ENCODE results near the gene CACNA1F. TPM values are rescaled to one million over a fixed set of nuclear protein-coding genes. Genes with fewer than 3 reads are reported as not detected.

CACNA1F gene
- total and polyA plus RNA-seq, 9 of the 15 experiments (the other 6 are each of a cell fraction or from before 2014, with no cell fraction given) = under 0.01 to 0.41 (median 0.03) TPM; not detected in 3

DNA sequence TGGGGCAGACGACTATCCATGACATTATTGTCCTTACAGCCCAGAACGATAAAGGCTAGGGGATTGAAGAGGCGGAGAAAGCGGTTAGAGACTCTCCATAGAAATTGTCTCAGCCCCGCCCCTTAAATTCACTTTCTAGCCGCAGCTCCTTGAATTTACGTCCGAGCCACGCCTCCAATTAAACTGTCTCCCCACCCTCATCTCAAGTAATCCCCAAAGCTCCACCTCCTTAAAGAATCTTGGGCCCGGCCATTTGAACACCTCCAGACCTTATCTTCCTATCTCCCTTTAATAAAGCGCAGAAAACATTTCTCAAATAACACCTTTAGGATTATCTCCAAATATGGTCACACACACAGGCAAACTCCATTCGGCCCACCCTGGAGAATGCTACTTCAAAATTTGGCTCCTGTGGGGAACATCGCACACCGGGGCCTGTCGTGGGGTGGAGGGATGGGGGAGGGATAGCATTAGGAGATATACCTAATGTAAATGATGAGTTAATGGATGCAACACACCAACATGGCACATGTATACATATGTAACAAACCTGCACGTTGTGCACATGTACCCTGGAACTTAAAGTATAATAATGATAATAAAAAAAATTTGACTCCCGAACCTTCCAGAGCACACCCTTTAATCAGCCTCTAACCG lies 77.8 kb downstream of the CACNA1F start (continued):
- TF ChIP-seq, protein P1, sequence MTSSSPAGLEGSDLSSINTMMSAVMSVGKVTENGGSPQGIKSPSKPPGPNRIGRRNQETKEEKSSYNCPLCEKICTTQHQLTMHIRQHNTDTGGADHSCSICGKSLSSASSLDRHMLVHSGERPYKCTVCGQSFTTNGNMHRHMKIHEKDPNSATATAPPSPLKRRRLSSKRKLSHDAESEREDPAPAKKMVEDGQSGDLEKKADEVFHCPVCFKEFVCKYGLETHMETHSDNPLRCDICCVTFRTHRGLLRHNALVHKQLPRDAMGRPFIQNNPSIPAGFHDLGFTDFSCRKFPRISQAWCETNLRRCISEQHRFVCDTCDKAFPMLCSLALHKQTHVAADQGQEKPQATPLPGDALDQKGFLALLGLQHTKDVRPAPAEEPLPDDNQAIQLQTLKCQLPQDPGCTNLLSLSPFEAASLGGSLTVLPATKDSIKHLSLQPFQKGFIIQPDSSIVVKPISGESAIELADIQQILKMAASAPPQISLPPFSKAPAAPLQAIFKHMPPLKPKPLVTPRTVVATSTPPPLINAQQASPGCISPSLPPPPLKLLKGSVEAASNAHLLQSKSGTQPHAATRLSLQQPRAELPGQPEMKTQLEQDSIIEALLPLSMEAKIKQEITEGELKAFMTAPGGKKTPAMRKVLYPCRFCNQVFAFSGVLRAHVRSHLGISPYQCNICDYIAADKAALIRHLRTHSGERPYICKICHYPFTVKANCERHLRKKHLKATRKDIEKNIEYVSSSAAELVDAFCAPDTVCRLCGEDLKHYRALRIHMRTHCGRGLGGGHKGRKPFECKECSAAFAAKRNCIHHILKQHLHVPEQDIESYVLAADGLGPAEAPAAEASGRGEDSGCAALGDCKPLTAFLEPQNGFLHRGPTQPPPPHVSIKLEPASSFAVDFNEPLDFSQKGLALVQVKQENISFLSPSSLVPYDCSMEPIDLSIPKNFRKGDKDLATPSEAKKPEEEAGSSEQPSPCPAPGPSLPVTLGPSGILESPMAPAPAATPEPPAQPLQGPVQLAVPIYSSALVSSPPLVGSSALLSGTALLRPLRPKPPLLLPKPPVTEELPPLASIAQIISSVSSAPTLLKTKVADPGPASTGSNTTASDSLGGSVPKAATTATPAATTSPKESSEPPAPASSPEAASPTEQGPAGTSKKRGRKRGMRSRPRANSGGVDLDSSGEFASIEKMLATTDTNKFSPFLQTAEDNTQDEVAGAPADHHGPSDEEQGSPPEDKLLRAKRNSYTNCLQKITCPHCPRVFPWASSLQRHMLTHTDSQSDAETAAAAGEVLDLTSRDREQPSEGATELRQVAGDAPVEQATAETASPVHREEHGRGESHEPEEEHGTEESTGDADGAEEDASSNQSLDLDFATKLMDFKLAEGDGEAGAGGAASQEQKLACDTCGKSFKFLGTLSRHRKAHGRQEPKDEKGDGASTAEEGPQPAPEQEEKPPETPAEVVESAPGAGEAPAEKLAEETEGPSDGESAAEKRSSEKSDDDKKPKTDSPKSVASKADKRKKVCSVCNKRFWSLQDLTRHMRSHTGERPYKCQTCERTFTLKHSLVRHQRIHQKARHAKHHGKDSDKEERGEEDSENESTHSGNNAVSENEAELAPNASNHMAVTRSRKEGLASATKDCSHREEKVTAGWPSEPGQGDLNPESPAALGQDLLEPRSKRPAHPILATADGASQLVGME (CRISPR knock-in tag; IDR thresholded peaks at IDR 0.05) = no peak
- TF ChIP-seq SRSF1 (IDR thresholded peaks at IDR 0.05; ENCODE audit: low read depth, low read length) = no peak
- no peak for TF ChIP-seq ZNF212 (CRISPR knock-in tag; IDR thresholded peaks at IDR 0.05)
- no peak for TF ChIP-seq ETV5 (CRISPR knock-in tag; IDR thresholded peaks at IDR 0.05; ENCODE audit: low read depth)
- no peak for TF ChIP-seq SOX6 (IDR thresholded peaks at IDR 0.05)
- TF ChIP-seq FOXK2 (conservative IDR thresholded peaks at IDR 0.05 in 1 of 2, IDR thresholded peaks at IDR 0.05 in 1 of 2; ENCODE audit: low read depth in 2 of 2) = no peak
- no peak for TF ChIP-seq ZNF551 (CRISPR knock-in tag; IDR thresholded peaks at IDR 0.05)
- TF ChIP-seq PHTF2 (CRISPR knock-in tag; IDR thresholded peaks at IDR 0.05) = no peak
- TF ChIP-seq, protein P2, sequence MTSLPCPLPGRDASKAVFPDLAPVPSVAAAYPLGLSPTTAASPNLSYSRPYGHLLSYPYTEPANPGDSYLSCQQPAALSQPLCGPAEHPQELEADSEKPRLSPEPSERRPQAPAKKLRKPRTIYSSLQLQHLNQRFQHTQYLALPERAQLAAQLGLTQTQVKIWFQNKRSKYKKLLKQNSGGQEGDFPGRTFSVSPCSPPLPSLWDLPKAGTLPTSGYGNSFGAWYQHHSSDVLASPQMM (CRISPR knock-in tag; IDR thresholded peaks at IDR 0.05) = no peak
- TF ChIP-seq SAFB2 (IDR thresholded peaks at IDR 0.05; ENCODE audit: borderline replicate concordance, low read depth, low read length, severe bottlenecking) = no peak
- TF ChIP-seq NBN (IDR thresholded peaks at IDR 0.05; ENCODE audit: low read depth) = no peak; the same call in 1 of the 2 replicates
- TF ChIP-seq RBBP5 (IDR thresholded peaks at IDR 0.05; ENCODE audit: borderline replicate concordance, insufficient read depth, low read length, poor library complexity, severe bottlenecking) = no peak
- TF ChIP-seq FOXJ2 (tag; IDR thresholded peaks at IDR 0.05) = peak; percentile 16; the same call in 1 of the 2 replicates
- no peak for TF ChIP-seq U2AF1 (optimal IDR thresholded peaks at IDR 0.05; ENCODE audit: low read depth, low read length)
- no peak for TF ChIP-seq RBM39 (optimal IDR thresholded peaks at IDR 0.05; ENCODE audit: low read depth, low read length)
- TF ChIP-seq FIP1L1 (IDR thresholded peaks at IDR 0.05; ENCODE audit: low read depth, low read length, poor library complexity, severe bottlenecking) = no peak
